Stimulated activated CD4-positive, alpha-beta T cell treated with anti-CD3 and anti-CD28 coated beads, Interleukin-1b, Interleukin-23, amount 100 ng/mL, for 1 hour (primary cell): Measurements from ENCODE around the gene STEAP4.
"Not testable (repeated sequence)": the region's sequence is repeated elsewhere in the genome, so short reads cannot be mapped to it uniquely, and the experiment has no call there.

Experiments used
- DNase-seq, 2 donors: peaks; one replicate each; pipeline ENCODE4 v3.0.0-alpha.2; 2020; ENCODE audit warnings: low read depth in 2 of 2

The STEAP4 gene

DNA sequence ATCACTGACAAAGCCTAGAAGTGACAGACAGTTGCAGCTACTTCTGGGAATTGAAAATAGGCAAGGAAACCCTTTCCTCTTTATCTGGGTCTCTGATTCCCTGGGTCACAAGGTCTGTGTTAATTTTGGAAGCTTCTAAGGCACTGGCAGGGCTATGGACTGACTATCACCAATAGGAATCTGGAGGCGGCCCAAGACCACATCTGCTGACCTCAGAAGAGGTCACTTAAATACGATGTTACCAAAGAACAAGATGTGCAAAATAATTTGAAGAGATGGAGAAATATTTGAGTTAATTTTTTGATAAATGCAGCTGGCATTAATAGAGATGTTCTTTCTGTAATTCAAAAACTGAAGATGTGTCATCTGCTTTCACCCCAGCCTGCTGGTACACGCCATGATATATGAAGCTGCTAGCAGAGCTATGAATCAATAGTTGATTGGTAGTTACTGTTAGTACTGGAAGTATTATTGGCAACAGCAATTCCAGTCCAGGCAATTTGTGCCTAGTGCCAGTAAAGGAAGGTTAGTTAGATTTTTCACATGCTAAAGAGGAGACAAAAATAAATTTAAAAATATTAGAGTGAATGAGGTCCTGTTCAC lies 5.5 kb upstream of the STEAP4 start:
- no peak for DNase-seq

DNA sequence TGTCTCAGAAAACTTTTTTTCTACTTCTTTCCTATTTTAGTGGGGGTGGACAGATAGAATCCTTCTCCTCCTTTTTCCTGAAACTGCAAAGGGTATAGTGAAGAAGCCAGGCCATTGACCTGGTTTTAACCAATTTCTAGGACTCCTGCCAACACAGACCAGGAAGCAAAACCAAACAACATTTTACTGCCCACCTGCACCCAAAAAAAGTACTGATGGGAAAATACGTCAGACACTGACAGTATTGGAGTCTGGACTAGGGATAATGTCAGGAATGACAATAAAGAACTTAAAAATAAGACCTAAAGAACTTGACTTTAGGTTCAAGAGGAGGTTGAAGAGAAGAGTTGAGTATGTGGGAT lies 5.0 kb upstream of the STEAP4 start:
- no peak for DNase-seq

DNA sequence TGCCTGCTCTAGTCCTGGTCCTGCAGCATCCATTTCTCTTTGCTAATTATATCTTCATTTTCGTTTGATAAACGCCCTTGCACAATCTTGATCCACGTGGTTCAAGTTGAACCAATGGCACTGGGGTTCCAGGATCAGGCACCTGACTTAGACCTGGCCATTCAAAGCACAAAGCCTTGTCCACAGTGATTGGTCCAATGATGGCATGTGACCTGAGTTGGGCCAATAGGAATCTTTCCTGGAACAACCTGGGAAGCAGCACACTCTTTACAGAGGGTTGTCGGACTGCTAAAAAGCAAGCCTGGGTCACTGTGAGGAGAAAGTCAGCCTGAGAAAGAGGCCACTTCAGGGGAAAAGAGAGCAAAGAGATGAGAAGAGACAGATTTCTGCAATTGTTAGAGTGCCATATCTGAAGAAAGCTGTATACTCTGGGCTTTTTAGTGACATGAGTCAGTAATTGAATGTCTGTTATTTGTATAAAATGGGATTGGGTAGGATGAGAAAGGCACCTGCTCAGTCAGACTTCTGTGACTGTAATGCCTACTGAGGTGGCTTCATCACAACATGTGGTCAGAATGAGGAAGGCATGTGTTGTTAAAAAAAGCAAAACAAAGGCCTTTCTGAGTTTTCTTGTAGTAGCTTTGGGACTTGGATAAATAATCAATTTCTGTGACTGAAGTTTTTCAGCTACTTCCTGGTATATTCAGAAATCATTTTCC lies 4.4 kb upstream of the STEAP4 start:
- DNase-seq, result no peak

DNA sequence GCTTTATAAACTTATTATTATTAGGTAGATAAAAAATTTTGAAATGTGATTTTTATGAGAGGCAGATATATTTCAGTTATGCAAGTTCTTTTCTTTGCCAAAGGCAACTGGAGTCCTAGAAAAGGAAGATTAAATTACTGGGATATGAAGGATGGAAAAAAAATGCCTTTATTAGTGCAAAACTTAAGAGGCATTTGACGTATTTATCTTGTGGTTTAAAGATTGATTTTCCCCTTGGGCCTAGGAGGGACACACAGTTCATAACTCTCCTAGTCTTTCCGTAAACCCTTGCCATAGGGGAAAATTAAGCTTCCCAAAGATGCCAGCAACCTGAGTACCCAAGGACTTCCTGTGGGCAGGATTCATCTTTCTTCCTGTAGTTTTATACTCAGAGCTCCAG lies 3.1 kb upstream of the STEAP4 start:
- DNase-seq, result no peak

DNA sequence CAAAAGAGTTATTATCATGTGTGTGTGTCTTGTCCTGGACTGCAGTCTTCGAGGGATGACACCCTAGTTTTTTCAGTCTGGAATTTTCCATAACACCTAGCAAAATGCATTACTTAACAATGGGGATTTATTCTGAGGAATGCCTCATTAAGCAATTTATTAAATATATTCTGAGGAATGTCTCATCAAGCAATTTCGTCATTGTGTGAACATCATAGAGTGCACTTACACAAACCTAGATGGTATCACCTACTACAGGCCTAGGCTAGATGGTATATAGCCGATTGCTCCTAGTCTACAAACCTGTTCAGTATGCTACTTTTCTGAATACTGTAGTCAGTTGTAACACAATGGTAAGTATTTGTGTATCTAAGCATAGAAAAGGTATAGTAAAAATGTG lies 1.1 kb upstream of the STEAP4 start:
- no peak for DNase-seq

DNA sequence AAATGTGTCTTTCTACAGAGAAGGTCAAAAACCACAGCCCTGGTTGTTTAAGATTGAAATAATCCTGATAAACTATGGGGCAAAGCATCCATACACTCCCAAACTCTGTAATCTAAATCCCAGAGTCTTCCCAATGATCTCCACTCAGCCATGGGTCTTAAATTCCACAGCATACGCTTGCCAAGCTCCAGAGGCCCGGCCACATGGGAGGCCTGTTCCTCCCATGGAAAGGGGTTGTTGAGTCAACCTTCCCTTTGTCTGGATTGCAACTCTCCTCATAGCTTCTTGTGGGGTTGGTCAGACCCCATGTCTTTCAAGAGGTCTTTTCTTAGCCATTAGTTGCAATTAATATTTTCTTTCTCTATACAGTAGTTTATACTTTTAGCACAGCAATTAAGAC lies 718 bp upstream of the STEAP4 start:
- DNase-seq, result no peak

DNA sequence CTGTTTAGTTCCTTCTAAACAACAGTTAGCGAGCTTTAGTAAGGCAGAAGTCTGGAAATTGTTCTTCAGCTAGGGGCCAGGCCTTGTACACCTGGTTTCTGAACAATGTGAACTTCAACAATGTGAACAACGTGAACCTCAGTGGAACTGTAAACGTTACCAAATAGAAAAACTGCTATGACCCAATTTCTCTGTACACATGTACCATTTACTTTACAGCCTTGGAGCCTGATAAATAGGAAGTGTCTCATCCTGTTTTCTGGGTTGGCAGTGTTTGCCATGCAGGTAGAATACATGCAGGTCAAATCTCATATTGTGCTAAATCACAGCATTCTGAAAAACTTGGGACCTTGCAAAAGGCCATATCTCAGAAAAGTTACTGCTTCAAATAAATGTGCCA lies 1.6 kb downstream of the STEAP4 start:
- no peak for DNase-seq

DNA sequence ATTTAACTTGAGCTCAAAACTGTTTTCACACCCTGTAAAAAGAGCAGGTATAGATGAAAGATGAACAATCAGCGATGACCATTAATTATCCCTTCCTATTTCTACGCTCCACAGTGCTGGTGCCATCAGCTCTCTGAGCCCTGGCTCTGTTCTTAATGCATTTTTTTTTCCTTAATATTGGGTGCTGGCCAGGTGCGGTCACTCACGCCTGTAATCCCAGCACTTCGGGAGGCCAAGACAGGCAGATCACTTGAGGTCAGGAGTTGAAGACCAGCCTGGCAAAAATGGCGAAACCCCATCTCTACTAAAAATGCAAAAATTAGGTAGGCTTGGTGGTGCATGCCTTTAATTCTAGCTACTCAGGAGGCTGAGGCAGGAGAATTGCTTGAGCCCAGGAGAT lies 4.2 kb downstream of the STEAP4 start:
- DNase-seq, result no peak

DNA sequence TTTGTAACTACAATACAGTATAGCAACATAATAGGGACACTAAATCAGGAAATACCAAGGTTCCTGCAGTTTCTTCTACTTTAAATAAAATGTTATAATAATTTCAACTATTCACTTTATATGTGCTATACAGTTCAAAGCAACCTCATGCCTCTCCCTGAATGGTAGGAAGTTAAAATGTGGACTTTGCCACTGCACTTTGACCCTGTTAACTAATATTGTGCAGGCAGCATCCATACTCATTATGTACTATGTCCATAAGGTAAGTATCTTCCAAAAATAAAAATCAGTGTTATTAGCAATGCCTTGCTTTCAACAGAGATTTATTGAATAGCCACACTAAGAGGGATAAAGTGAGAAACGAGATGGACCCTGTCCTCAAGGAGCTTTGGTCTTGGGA lies 4.8 kb downstream of the STEAP4 start:
- DNase-seq, result no peak

DNA sequence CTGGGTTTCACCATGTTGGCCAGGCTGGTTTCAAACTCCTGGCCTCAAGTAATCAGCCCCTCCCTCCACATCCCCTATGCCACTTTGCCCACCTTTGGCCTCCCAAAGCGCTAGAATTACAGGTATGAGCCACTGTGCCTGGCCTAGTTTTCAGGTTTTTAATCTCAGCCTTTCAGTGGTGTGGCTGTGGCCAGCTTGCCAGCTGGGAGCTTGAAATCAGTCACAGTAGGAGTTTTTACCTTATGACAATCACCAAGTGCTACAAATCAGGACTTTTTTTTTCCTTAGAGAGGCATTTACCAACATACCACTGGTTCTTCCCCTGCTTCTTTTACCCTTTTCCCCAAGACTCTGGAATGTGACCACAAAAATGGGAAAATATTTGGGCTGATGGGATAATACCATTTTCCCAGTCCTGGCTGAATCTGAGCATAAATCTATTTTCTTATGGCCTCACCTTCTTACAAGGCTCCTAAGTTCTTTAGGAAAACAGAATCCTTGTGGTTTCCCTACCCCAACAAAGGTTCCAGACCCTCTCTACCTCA lies 6.2 kb downstream of the STEAP4 start:
- no peak for DNase-seq

DNA sequence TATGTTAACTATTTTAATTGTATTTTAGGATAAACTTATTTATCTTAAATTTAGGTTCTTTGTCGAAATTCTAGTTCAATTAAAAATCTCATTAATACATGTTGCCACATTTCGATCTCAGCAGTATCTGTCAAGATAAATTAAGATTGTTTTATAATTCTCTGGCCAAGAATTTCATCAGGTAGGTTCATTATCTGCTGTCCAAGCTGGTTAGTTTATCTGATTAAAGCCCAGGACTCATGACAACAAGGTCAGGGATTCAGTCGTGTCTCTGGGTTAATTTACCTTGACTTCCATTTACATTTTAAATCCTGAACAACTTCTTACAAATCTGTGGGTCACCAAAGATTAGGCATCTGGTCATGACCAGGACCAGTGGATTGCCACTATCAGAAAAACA lies 7.6 kb downstream of the STEAP4 start:
- DNase-seq, result no peak

DNA sequence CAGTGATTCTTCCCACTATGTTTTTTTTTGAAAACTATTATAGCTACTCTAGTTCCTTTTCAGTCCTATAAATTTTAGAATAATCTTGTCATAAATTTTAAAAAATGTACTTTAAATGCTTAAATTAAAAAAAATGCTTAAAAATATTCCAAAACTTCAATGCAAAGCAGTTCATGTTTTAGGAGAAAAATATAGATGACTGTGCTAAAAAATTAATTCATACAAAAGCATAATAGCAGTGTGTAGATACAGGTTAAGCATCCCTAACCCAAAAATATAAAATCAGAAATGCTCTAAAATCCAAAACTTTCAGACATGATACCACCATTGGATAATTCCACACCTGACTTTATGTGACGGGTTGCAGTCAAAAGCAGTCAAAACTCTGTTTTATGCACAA lies 12.8 kb downstream of the STEAP4 start:
- no peak for DNase-seq

DNA sequence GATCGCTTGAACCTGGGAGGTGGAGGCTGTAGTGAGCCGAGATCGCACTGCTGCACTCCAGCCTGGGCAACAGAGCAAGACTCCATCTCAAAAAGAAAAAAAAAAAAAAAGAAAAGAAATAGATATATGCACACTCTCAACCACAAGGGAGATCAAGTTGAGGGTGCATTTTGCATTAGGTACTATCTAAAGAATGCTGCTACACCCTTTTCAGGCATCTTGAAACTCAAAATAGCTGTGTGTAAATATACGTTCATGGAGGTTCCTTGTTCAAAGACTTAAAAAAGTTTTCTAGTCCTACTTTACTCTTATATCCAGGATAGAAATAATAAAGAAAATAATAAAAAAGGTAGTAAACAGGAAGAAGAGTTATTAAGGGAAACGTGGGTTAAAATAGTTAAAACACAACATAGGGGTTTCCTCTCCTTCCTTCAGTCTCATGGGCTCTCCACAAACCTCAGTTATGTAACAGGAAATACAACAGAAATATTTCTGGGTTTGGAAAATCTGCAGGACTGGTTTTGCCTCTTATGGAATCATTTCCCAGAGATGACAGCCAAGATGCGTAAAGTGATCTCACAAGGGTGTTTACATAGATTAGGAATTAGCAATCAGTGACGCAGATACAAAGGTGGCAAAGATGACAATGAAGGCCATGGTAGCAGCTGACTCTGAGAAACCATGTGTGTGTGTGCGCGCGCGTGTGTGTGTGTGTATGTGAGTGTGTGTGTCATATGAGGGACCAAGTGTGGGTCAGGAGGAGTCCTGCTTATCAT lies 15.1 kb downstream of the STEAP4 start:
- DNase-seq, result no peak

DNA sequence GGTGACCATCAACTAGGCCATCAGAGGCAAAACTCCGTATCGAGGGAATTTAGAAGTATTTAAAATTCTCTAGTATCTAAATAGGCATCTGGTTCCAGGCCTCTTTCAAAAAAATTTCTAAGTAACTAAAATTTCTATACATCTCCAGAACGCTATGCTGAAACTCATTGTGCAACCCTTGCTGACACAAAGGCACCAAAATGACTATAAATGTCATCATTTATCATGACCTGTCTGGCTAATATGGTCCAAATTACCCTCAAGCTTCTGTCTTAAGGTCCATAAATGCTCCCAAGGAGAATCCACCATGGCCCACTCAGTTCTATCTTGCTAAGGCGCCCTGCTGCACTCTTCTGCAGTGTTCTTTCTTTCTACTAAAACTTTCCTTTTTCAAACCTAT lies 16.2 kb downstream of the STEAP4 start:
- no peak for DNase-seq

DNA sequence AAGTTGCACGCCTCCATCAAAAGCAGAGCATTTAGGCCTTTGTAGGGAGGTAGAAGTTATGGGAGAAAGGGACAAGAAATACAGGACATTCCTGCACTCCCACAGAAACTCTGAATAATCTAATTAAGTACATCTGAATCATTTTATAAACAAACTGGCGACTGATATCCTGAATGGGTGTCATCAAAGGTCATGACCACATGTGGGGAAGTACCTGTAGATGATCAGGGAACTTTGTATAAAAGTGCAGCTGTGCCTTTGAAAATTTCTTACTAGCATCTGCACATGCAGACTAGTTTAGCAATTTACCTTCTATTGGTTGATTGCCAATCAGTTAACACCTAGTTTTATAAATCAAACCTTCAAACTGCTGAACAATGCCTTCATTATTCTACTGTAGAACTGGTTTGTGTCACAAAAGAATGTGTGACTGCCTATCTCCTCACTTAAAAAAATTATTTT lies 17.1 kb downstream of the STEAP4 start:
- no peak for DNase-seq

DNA sequence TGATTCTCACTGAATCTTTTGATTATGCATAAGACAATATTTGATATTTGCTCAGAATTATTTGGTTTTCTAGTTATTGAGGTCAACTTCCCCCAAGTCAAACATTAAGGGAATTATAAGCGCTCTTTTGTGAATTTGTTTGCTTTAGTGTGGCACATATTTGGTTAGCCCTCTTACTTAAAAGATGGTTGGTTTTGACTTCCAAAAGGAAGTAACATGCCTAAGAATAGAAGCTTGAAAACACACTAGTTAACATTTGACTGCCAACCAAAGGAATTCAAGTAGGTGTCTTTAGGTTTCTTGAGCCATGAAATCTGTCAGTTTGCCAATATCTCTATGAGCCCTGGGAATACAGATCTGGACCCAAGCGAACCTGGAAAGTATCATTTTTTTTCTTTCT lies 24.9 kb downstream of the STEAP4 start:
- DNase-seq, result no peak

DNA sequence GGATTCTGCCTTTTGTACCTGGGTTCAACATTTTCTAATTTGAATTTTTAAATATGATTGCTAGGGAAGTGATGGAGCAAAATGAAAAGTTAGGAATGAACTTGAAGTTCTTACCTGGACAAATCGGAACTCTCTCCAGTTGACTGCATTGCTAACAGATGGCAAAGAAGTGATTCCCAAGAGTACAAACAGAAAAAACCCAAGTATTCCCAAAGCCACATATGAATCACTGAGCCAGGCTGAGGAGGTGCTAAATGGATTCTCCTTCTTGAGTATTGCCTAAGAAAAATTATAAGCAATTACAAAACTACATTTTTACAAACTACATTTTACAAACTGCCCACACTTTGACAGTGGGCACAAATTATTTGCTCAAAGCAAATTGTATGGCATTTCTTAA lies 25.9 kb downstream of the STEAP4 start:
- DNase-seq, result no peak

DNA sequence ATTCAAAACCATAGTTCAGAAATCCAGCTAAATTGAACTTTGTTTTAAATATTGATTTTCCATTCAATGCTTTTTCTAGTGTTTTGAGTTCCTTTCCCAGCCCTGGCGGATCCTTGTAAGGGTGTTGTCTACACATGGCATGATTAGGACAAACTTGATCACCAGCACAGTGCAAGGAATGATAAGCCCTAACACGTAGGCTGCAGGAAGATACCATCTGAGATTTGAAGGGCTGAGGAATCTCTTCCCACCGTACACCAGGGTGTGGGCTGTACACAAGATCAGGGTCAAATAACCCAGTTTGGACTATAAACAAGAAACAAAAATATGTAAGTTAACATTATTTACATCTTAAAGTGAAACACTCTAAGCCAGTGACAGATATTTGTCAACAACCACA lies 27.4 kb downstream of the STEAP4 start:
- DNase-seq, result no peak

DNA sequence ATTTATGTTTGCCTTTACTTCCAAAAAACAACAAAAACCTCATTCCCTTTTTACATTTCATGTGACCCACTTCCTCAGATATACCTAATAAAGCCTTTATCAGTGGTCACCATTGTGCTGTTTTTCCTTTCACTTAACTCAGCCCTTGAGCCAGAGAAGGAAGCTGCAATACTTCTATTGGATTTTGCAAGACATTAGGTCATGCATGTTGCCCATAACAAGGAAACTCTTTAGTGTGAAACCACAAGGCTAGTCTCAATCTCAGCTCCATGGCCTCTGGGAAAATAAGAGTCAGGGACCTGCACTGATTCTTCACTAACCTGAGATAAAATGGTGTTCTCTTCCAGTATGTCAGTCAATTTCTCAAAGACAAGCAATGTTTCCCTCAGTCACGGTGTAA lies 27.8 kb downstream of the STEAP4 start:
- DNase-seq, result no peak

DNA sequence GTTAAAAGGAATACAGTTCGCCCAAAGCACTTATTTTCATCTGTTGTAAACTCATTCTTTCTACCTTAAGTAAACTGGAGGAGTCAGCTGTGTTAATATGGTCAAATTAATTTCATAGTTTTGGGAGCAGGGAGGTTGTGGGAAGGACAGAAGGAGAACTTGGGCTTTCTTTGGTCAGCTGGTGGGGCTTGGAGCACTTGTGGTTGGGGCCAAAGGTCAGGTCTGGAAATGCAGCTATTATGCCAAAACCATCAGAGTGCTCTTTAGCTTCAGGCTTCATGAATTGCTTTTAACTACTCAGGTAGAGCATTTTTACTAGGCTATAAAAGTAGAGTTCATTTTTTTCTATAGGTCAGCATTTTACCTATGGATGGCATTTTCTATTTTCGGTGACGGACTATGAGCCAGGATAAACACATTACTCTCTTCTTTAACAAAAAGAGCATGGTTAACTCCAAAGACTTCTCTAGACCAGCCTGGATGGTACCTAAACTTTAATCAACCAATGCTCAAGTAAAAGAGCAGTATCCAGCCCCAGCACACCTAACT lies 30.0 kb downstream of the STEAP4 start:
- no peak for DNase-seq

DNA sequence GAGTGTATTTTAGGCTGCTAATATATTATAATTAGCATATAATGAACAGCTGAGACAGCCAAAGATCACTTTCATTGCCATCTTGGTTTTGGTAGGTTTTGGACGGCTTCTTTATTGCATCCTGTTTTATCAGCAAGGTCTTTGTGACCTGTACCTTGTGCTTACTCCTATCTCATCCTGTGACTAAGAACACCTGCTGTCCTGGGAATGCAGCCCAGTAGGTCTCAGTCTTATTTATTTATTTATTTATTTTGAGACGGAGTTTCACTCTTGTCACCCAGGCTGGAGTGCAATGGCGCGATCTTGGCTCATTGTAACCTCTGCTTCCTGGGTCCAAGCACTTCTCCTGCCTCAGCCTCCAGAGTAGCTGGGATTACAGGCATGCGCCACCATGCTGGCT lies 31.8 kb downstream of the STEAP4 start:
- DNase-seq, result not testable (repeated sequence)

DNA sequence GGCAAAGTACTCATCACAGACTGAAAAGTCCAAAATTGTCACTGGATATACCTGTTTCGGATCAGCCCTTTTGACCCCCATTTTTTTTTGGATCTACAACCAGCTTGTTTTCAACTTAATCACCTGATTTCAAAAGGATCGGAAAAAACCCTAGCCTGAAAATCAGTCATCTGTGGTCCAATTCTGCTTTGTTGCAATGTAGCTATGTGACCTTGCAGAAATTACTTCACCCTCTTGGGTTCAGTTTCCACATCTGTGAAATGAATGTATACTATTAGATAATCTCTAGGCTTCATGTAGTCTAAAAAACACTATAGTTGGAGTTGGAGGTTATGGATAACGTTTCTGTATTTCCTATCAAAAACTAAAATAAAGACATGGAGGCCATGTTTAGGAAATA lies 37.1 kb downstream of the STEAP4 start:
- no peak for DNase-seq

DNA sequence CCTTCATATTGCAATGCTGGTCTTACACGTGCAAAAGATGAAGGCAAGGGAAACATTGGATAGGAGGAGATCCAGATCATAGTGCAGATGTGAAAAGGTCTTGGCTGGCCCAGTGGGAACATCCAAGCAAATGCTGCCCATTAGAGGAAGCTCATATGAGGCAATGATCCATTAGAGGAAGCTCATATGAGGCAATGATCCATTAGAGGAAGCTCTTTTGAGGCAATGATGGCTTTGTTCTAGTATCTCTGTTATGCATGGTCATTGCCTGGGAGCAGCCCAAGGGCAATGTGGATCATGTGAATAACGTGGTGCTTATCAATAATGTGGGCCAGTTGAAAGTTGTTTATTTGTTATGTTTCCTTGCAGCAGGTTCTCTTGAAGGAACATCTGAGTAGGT lies 37.8 kb downstream of the STEAP4 start:
- no peak for DNase-seq
